B cell (primary cell): ENCODE measurements around the gene PDZD7. TPM values are rescaled to one million over a fixed set of nuclear protein-coding genes. Genes with fewer than 3 reads are reported as not detected.
A peak's percentile ranks its signal among the peaks of the same experiment; 100 is the strongest.

Source experiments
- ATAC-seq: fragments of 200-7000 bp; cut with Tn5 transposase; one replicate; pipeline ENCODE4 v1.10.0; 2021; ENCODE audit warnings: low read depth, mild to moderate bottlenecking, moderate number of reproducible peaks, moderate library complexity
- CTCF ChIA-PET: fragments of 350-600 bp; sonication (Branson Sonifier 250); formaldehyde crosslinking; loops from one replicate; lab custom pipeline; 2021; ENCODE audit warnings: antibody characterized with exemption, inconsistent platforms; lab: Charles Lee
- POLR2A ChIA-PET: fragments of 350-600 bp; sonication (Branson Sonifier 250); formaldehyde crosslinking; loops from one replicate; lab custom pipeline; 2021; ENCODE audit warnings: antibody characterized with exemption; lab: Charles Lee
- DNase-seq: peaks from one replicate; pipeline ENCODE4 v3.0.0; 2013
- H2AFZ ChIP-seq: 2 replicates; pipeline ENCODE4 v1.6.1; 2012; ENCODE audit warnings: mild to moderate bottlenecking, low read depth, low read length; ENCODE audit not compliant: insufficient read depth, poor library complexity, severe bottlenecking
- H3K27ac ChIP-seq, 2 donors: 1 replicate in 1 of 2; 2 replicates in 1 of 2; pipeline ENCODE4 v1.5.1; 2012 to 2013; ENCODE audit warnings: low read length in 2 of 2, mild to moderate bottlenecking in 2 of 2, moderate library complexity in 1 of 2
- H3K27me3 ChIP-seq, 4 experiments: fragments of 200-600 bp in 1 of 4; sonication (generic) in 1 of 4; replicated peaks in 1 of 4; 1 replicate in 2 of 4; 2 replicates in 2 of 4; pipeline versions ENCODE4 v1.6.1 to v1.7.0; 2013 to 2016; ENCODE audit warnings: low read length in 3 of 4, mild to moderate bottlenecking in 2 of 4, mixed read lengths in 1 of 4, moderate library complexity in 1 of 4; ENCODE audit not compliant: insufficient read depth in 4 of 4, control insufficient read depth in 3 of 4; ENCODE audit errors: control extremely low read depth in 1 of 4
- H3K36me3 ChIP-seq, 2 experiments: replicated peaks in 1 of 2; 1 replicate in 1 of 2; 2 replicates in 1 of 2; pipeline versions ENCODE4 v1.6.1 to v1.7.1; 2013; ENCODE audit warnings: low read length in 1 of 2; ENCODE audit not compliant: insufficient read depth in 2 of 2, control insufficient read depth in 1 of 2; ENCODE audit errors: control extremely low read depth in 1 of 2, extremely low read depth in 1 of 2
- H3K4me1 ChIP-seq, 2 donors: fragments of 200-600 bp in 1 of 2; sonication (generic) in 1 of 2; 1 replicate in 1 of 2; 2 replicates in 1 of 2; pipeline versions ENCODE4 v1.5.1 to v1.6.1; 2013 to 2017; ENCODE audit warnings: low read length in 2 of 2; ENCODE audit not compliant: control insufficient read depth in 2 of 2, insufficient read depth in 2 of 2
- H3K4me2 ChIP-seq: replicated peaks from 2 replicates; pipeline ENCODE3; 2012; ENCODE audit warnings: mild to moderate bottlenecking, low read depth, low read length; ENCODE audit not compliant: poor library complexity, severe bottlenecking
- H3K4me3 ChIP-seq, 5 experiments: fragments of 200-600 bp in 1 of 5; sonication (generic) in 1 of 5; 1 replicate in 3 of 5; 2 replicates in 2 of 5; pipeline versions ENCODE4 v1.5.1 to v1.7.0; 2011 to 2016; ENCODE audit warnings: low read length in 4 of 5, mild to moderate bottlenecking in 4 of 5, low read depth in 2 of 5, control low read depth in 1 of 5, moderate library complexity in 1 of 5; ENCODE audit not compliant: insufficient read depth in 1 of 5; ENCODE audit errors: control extremely low read depth in 1 of 5, extremely low read depth in 1 of 5
- H3K79me2 ChIP-seq: fragments of 200-600 bp; sonication (generic); one replicate; pipeline ENCODE4 v1.6.0; 2016; ENCODE audit warnings: low read length; ENCODE audit not compliant: control insufficient read depth, insufficient read depth
- H3K9ac ChIP-seq: fragments of 200-600 bp; sonication (generic); 2 replicates; pipeline ENCODE4 v1.6.1; 2017; ENCODE audit warnings: mild to moderate bottlenecking, low read length, moderate library complexity
- H3K9me3 ChIP-seq, 3 donors: one replicate each; pipeline versions ENCODE4 v1.6.1 to v1.7.1; 2013; ENCODE audit warnings: low read length in 2 of 3; ENCODE audit not compliant: control insufficient read depth in 2 of 3, insufficient read depth in 1 of 3; ENCODE audit errors: control extremely low read depth in 1 of 3
- H4K20me1 ChIP-seq: 2 replicates; pipeline ENCODE4 v1.6.0; 2012; ENCODE audit warnings: mild to moderate bottlenecking, low read length; ENCODE audit not compliant: insufficient read depth, control insufficient read depth, poor library complexity, severe bottlenecking
- H3K27ac Mint-ChIP-seq: one replicate; pipeline ENCODE4 v1.8.0; 2021; ENCODE audit warnings: mixed read lengths
- H3K27me3 Mint-ChIP-seq: one replicate; pipeline ENCODE4 v1.8.0; 2021; ENCODE audit warnings: mixed read lengths
- H3K4me1 Mint-ChIP-seq: one replicate; pipeline ENCODE4 v1.8.0; 2021; ENCODE audit warnings: mixed read lengths
- H3K4me3 Mint-ChIP-seq: one replicate; pipeline ENCODE4 v1.8.0; 2021; ENCODE audit warnings: mixed read lengths
- H3K9me3 Mint-ChIP-seq: one replicate; pipeline ENCODE4 v1.8.0; 2022; ENCODE audit warnings: mixed read lengths; ENCODE audit not compliant: insufficient read depth
- CTCF ChIP-seq: fragments of 200-600 bp; IDR thresholded peaks from one replicate; pipeline ENCODE4 v1.8.0; 2022; ENCODE audit warnings: antibody characterized with exemption, mild to moderate bottlenecking
- EZH2 ChIP-seq: IDR thresholded peaks from 2 replicates; pipeline ENCODE4 v1.6.1; 2012; ENCODE audit warnings: borderline replicate concordance, low read depth, mild to moderate bottlenecking, moderate library complexity, low read length; ENCODE audit not compliant: insufficient read depth, poor library complexity, severe bottlenecking
- WGBS: methylation state at CpG from one replicate; pipeline ENCODE4 v1.1.5; 2013; ENCODE audit warnings: missing lambda C conversion rate; ENCODE audit not compliant: insufficient coverage; 5-methylcytosine and 5-hydroxymethylcytosine counted together
- intact Hi-C: fragments of 100-400 bp; cut with micrococcal nuclease; formaldehyde crosslinking; loops from one replicate; pipeline ENCODE4 v1.10.0; 2022
- polyA plus RNA-seq: library from polyadenylated mRNA; depleted of rRNA; stranded (reverse); fragments of >200 nt; gene quantifications from 2 replicates; pipeline ENCODE4 v1.2.3, GENCODE V29; 2012
- total RNA-seq, 2 donors: library from RNA; stranded (reverse); fragments of 120-200 nt in 1 of 2; gene quantifications; 1 replicate in 1 of 2; 2 replicates in 1 of 2; pipeline versions ENCODE4 v1.2.3 to v1.2.4, GENCODE V29; 2013 to 2022

Gene PDZD7
- total and polyA plus RNA-seq, 2 donors (not counting 1 experiment from before 2014, with no cell fraction given) = 0.64 to 0.69 TPM

- peak overlapping the region; percentile 1 for H3K27ac Mint-ChIP-seq
- intact Hi-C loops = loop anchor here (5.0 kb wide), 1 partner anchor 342 kb away; no protein-coding TSS in a partner anchor
- no peak for TF ChIP-seq EZH2
- peak; percentile 75 for TF ChIP-seq CTCF
- H2AFZ ChIP-seq = no peak overlapping the region
- no peak overlapping the region for H3K4me3 ChIP-seq
- ATAC-seq (peak; percentile 57), DNase-seq (peak; percentile 79)
- no peak overlapping the region for H3K27ac ChIP-seq
- H3K4me1 Mint-ChIP-seq = peaks cover 25% of the 10 kb centered on the region
- no peaks in the 10 kb centered on the region for H3K79me2 ChIP-seq
- no peaks in the 10 kb centered on the region for H3K9me3 ChIP-seq
- peaks cover 35% of the 10 kb centered on the region for H3K27me3 Mint-ChIP-seq
- no peak overlapping the region for H3K4me3 Mint-ChIP-seq
- H3K4me1 ChIP-seq = peaks cover 24 to 30% of the 10 kb centered on the region in 2 donors
- H3K9ac ChIP-seq = no peak overlapping the region
- no peak overlapping the region for H3K4me2 ChIP-seq
- H4K20me1 ChIP-seq = no peaks in the 10 kb centered on the region
- H3K9me3 Mint-ChIP-seq = no peaks in the 10 kb centered on the region
- H3K36me3 ChIP-seq = no peaks in the 10 kb centered on the region
- peaks cover 0 to 46% (median 24%) of the 10 kb centered on the region in 4 experiments for H3K27me3 ChIP-seq
- CTCF ChIA-PET = interaction anchor here (0.8 to 7.0 kb wide), 25 partner anchors 9 to 136 kb away, joined by 3 to 70 read pairs (median 4); partner anchors contain the start of genes LZTS2, MRPL43, PDZD7 and SEMA4G
- POLR2A ChIA-PET = interaction anchor here (0.6 kb wide), 1 partner anchor 276 kb away, joined by 3 read pairs; no protein-coding TSS in a partner anchor
- WGBS = 29% methylated on average over 8 of the region's 11 CpGs
Measured at GRCh38 chr10:101014230-101014884, 16.6 kb downstream of the PDZD7 start.

- Mint-ChIP-seq H3K9me3 (no peaks in the 10 kb centered on the region), H3K27me3 (peaks cover 32% of the 10 kb centered on the region), H3K27ac (no peak overlapping the region), H3K4me1 (peaks cover 22% of the 10 kb centered on the region), H3K4me3 (no peak overlapping the region)
- no peaks in the 10 kb centered on the region for H3K79me2 ChIP-seq
- ChIA-PET POLR2A (no interaction called here), CTCF (interaction anchor here (0.6 to 7.0 kb wide), 13 partner anchors 14 to 1262 kb away, joined by 3 to 70 read pairs (median 4); partner anchors contain the start of genes LZTS2, MRPL43, PDZD7 and SEMA4G)
- no peak overlapping the region for H3K9ac ChIP-seq
- no peak overlapping the region for H3K27ac ChIP-seq
- peaks cover 0 to 37% (median 20%) of the 10 kb centered on the region in 4 experiments for H3K27me3 ChIP-seq
- intact Hi-C loops = loop anchor here (1.0 to 5.0 kb wide), 3 partner anchors 14 to 341 kb away; partner anchors contain the start of genes LZTS2, PDZD7 and SFXN3
- no peak overlapping the region for H3K4me3 ChIP-seq
- ATAC-seq (no peak), DNase-seq (no peak)
- peaks cover 14 to 20% of the 10 kb centered on the region in 2 donors for H3K4me1 ChIP-seq
- H3K4me2 ChIP-seq = no peak overlapping the region
- TF ChIP-seq CTCF (no peak), EZH2 (no peak)
- no peaks in the 10 kb centered on the region for H4K20me1 ChIP-seq
- no peak overlapping the region for H2AFZ ChIP-seq
- H3K36me3 ChIP-seq = no peaks in the 10 kb centered on the region
- H3K9me3 ChIP-seq = no peaks in the 10 kb centered on the region
- WGBS = 68% methylated on average over 9 of the region's 9 CpGs
Measured at GRCh38 chr10:101013365-101013825, 17.5 kb downstream of the PDZD7 start.
